Peyer's patch (tissue), 4 donors: ENCODE data around the gene NHSL1. TPM values are rescaled to one million over a fixed set of nuclear protein-coding genes. Genes with fewer than 3 reads are reported as not detected.

Experiments used
- DNase-seq, 3 donors: peaks; one replicate each; pipeline ENCODE4 v3.0.0-alpha.2; 2017 to 2019
- H3K27ac ChIP-seq, 4 donors: fragments of 200-600 bp; sonication (generic); one replicate each; pipeline ENCODE4 v1.5.1; 2016 to 2019
- H3K27me3 ChIP-seq, 2 donors: fragments of 200-600 bp; sonication (generic); one replicate each; pipeline ENCODE4 v1.5.1; 2019
- H3K36me3 ChIP-seq, 3 donors: fragments of 200-600 bp; sonication (generic); one replicate each; pipeline ENCODE4 v1.5.1; 2016 to 2019
- H3K4me1 ChIP-seq, 4 donors: fragments of 200-600 bp; sonication (generic); one replicate each; pipeline ENCODE4 v1.5.1; 2016 to 2019
- H3K4me3 ChIP-seq, 4 donors: fragments of 200-600 bp; sonication (generic); 1 replicate in 3 of 4; 2 replicates in 1 of 4; pipeline ENCODE4 v1.5.1; 2016 to 2019; ENCODE audit warnings: mild to moderate bottlenecking in 1 of 4
- H3K9me3 ChIP-seq, 4 donors: fragments of 200-600 bp; sonication (generic); one replicate each; pipeline ENCODE4 v1.5.1; 2016 to 2019; ENCODE audit warnings: mild to moderate bottlenecking in 1 of 4
- POLR2A ChIP-seq, 2 donors: fragments of 450-650 bp; IDR thresholded peaks; one replicate each; pipeline ENCODE4 v1.5.1; 2017; ENCODE audit warnings: antibody characterized with exemption in 2 of 2, mild to moderate bottlenecking in 2 of 2, moderate library complexity in 2 of 2
- total RNA-seq, 4 donors: library from RNA; depleted of rRNA; stranded (reverse); fragments of >200 nt; gene quantifications; one replicate each; pipeline ENCODE4 v1.1.0, GENCODE V29; 2016
- TF ChIP-seq, protein P1 (sequence below), 6 experiments: fragments of 450-650 bp in 4 of 6; fragments of 200-600 bp in 2 of 6; sonication (generic) in 1 of 6; IDR thresholded peaks; one replicate each; pipeline ENCODE4 v1.5.1; 2017 to 2019; ENCODE audit warnings: antibody characterized with exemption in 6 of 6, mild to moderate bottlenecking in 3 of 6, moderate library complexity in 1 of 6

The NHSL1 gene
- total RNA-seq, 4 donors from 2014 or later = 48.7 to 187 (median 160) TPM

DNA sequence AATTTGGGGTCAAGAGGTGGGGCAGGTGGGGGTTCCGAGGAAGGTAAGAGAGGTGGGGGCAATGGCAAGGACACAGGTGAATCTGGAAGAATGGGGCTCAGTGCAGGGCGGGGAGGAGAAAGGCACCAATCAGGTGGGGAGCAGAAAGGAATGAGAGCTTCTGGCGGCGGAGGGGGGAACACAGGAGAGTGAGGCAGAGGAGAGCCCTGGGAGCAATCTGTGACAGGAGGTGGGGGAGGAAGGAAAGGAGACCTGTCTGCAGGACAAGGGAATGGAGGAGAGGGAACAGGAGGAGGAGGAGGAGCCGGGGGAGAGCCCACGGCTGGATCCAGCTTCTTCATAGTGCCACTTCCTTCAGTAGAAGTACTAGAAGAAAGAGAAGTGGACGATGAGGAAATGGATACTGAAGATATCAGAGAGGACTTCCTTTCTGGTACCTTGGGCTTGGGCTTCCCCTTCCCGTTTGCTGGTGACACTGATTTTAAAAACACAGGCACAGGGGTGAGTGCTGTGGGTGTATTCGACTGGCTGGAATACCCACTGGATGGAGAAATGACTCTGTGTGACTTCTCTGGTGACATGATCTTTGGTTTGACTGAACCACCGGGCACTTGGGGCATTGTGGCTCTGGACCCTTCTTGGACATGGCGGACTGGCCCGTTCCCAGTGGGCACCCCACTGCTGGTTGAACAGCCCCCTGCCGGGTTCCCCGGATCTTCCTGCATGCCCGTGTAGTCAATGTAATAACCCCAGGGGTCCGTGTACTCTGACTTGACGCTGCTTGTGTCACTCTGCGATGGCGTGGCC, 67.8 kb downstream of the NHSL1 start:
- Histone ChIP-seq H3K4me1 (peaks cover 0 to 8% (median 0%) of the 10 kb centered on the region in 4 donors), H3K9me3 (no peaks in the 10 kb centered on the region), H3K36me3 (peaks cover 0 to 56% (median 0%) of the 10 kb centered on the region in 3 donors), H3K27me3 (no peaks in the 10 kb centered on the region), H3K4me3 (no peak overlapping the region), H3K27ac (no peak overlapping the region)
- DNase-seq = no peak
- TF ChIP-seq, protein P1, sequence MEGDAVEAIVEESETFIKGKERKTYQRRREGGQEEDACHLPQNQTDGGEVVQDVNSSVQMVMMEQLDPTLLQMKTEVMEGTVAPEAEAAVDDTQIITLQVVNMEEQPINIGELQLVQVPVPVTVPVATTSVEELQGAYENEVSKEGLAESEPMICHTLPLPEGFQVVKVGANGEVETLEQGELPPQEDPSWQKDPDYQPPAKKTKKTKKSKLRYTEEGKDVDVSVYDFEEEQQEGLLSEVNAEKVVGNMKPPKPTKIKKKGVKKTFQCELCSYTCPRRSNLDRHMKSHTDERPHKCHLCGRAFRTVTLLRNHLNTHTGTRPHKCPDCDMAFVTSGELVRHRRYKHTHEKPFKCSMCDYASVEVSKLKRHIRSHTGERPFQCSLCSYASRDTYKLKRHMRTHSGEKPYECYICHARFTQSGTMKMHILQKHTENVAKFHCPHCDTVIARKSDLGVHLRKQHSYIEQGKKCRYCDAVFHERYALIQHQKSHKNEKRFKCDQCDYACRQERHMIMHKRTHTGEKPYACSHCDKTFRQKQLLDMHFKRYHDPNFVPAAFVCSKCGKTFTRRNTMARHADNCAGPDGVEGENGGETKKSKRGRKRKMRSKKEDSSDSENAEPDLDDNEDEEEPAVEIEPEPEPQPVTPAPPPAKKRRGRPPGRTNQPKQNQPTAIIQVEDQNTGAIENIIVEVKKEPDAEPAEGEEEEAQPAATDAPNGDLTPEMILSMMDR (IDR thresholded peaks at IDR 0.05) = no peak
- no peak for TF ChIP-seq POLR2A (IDR thresholded peaks at IDR 0.05)

GRCh38 chr6:138430361-138431145, 68.7 kb downstream of the NHSL1 start:
- no peak overlapping the region for H3K4me3 ChIP-seq

GRCh38 chr6:138429761-138430160, 69.5 kb downstream of the NHSL1 start:
- H3K27me3 ChIP-seq = no peaks in the 10 kb centered on the region
- H3K9me3 ChIP-seq = no peaks in the 10 kb centered on the region
- DNase-seq = no peak
- TF ChIP-seq, protein P1 (IDR thresholded peaks at IDR 0.05) = no peak
- no peak for TF ChIP-seq POLR2A (IDR thresholded peaks at IDR 0.05)
- peaks cover 0 to 8% (median 0%) of the 10 kb centered on the region in 4 donors for H3K4me1 ChIP-seq
- H3K4me3 ChIP-seq = no peak overlapping the region
- H3K27ac ChIP-seq = peak overlapping the region in 1 of 4 donors; percentile 2
- H3K36me3 ChIP-seq = peaks cover 0 to 70% (median 0%) of the 10 kb centered on the region in 3 donors

More at GRCh38 chr6:138430361-138431145, 68.7 kb downstream of the NHSL1 start:
- H3K27ac ChIP-seq = no peak overlapping the region
- H3K9me3 ChIP-seq = no peaks in the 10 kb centered on the region
- no peak for DNase-seq
- H3K27me3 ChIP-seq = no peaks in the 10 kb centered on the region
- peaks cover 0 to 62% (median 0%) of the 10 kb centered on the region in 3 donors for H3K36me3 ChIP-seq
- peaks cover 0 to 8% (median 0%) of the 10 kb centered on the region in 4 donors for H3K4me1 ChIP-seq
- no peak for TF ChIP-seq POLR2A (IDR thresholded peaks at IDR 0.05)
- TF ChIP-seq, protein P1 (IDR thresholded peaks at IDR 0.05) = no peak

DNA sequence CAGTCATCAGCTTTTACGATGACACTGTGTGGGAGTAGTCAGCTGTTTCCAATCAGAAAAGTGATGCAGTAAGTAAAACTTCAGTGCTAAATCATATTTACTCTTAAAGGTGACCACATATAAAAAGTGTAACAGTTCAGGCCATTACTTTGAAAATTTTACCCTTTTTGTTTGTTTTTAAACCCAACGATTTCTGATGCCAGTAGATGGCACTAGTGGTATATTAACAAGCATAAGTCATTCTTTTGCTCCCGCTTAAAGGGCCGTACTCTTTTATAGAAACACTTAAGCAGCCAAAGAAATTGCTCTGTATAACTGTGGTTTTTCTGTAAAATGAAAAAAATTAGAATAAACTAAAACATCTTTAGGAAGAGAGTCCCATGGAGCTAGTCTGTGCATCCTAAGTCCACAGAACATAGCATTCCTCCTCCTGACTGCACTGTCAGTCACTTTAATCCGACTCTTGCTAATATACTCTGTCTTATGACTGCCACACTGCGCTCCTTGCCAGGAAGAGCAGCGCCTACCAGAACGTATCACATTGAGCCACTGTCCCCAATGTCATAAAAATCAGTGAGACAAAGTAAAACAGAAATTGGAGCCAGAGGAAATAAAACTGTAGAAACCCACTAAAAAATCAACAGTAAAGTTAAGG, 70.2 kb downstream of the NHSL1 start:
- no peaks in the 10 kb centered on the region for H3K9me3 ChIP-seq
- TF ChIP-seq, protein P1 (IDR thresholded peaks at IDR 0.05) = peak; percentile 29 to 77 (median 66)
- no peak for TF ChIP-seq POLR2A (IDR thresholded peaks at IDR 0.05)
- H3K27ac ChIP-seq = no peak overlapping the region
- H3K4me3 ChIP-seq = no peak overlapping the region
- no peak for DNase-seq
- peaks cover 0 to 76% (median 0%) of the 10 kb centered on the region in 3 donors for H3K36me3 ChIP-seq
- H3K4me1 ChIP-seq = peaks cover 0 to 8% (median 0%) of the 10 kb centered on the region in 4 donors
- no peaks in the 10 kb centered on the region for H3K27me3 ChIP-seq

DNA sequence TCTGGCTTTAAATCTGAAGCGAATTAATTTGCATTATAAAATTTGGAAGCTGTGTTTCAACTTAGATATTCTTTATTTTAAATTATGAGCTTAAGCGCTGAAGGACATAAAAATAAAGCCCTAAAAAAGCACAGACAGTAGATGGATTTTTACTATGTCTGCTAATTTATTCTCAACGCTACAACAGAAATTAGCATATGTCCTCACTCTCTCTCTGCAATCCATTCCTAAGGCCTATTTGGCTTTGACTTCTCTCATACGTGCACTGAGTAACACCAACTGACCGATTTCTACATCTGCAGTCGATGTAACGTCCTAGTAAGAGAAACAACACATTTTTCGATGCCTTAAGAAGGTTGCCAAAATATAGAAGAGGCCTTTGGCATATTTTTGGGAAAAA, 71.6 kb downstream of the NHSL1 start:
- DNase-seq = no peak
- TF ChIP-seq, protein P1 (IDR thresholded peaks at IDR 0.05) = no peak
- TF ChIP-seq POLR2A (IDR thresholded peaks at IDR 0.05) = no peak
- no peaks in the 10 kb centered on the region for H3K27me3 ChIP-seq
- H3K4me1 ChIP-seq = peaks cover 0 to 8% (median 0%) of the 10 kb centered on the region in 4 donors
- H3K9me3 ChIP-seq = no peaks in the 10 kb centered on the region
- no peak overlapping the region for H3K4me3 ChIP-seq
- no peak overlapping the region for H3K27ac ChIP-seq
- peaks cover 0 to 68% (median 0%) of the 10 kb centered on the region in 3 donors for H3K36me3 ChIP-seq
